HEK293 (cell line): ENCODE data around the gene RAB11FIP5.

ENCODE experiments used
- CTCF ChIA-PET: fragments of 350-600 bp; formaldehyde crosslinking; extraction: SDS; loops from one replicate; lab custom pipeline; 2021; ENCODE audit warnings: antibody characterized with exemption; lab: Yijun Ruan, JAX
- POLR2A ChIA-PET: fragments of 300-600 bp; formaldehyde crosslinking; extraction: SDS; loops from one replicate; lab custom pipeline; 2020; ENCODE audit warnings: antibody characterized with exemption, inconsistent platforms; lab: Yijun Ruan, JAX
- H3K27ac ChIP-seq: fragments of 200-500 bp; sonication (Bioruptor generic); 2 replicates; pipeline ENCODE4 v1.5.1; 2014; ENCODE audit warnings: low read depth, low read length, control low read depth, inconsistent platforms; ENCODE audit errors: extremely low read depth
- H3K36me3 ChIP-seq, 2 experiments: fragments of 200-500 bp in 1 of 2; sonication (Bioruptor generic) in 1 of 2; 1 replicate in 1 of 2; 2 replicates in 1 of 2; pipeline ENCODE4 v1.5.1; 2014 to 2017; ENCODE audit warnings: inconsistent platforms in 2 of 2, low read length in 2 of 2; ENCODE audit not compliant: control insufficient read depth in 2 of 2, insufficient read depth in 1 of 2
- H3K4me1 ChIP-seq: fragments of 200-500 bp; sonication (Bioruptor generic); 2 replicates; pipeline ENCODE4 v1.5.1; 2014; ENCODE audit warnings: mild to moderate bottlenecking, low read length, inconsistent platforms; ENCODE audit not compliant: control insufficient read depth, insufficient read depth
- H3K4me3 ChIP-seq: 2 replicates; pipeline ENCODE4 v1.5.1; 2011; ENCODE audit warnings: low read depth, mild to moderate bottlenecking, control low read depth, low read length, moderate library complexity
- H3K9me3 ChIP-seq: fragments of 200-500 bp; sonication (Bioruptor generic); 2 replicates; pipeline ENCODE4 v1.5.1; 2014; ENCODE audit warnings: low read depth, low read length, inconsistent platforms; ENCODE audit not compliant: control insufficient read depth, insufficient read depth
- BCL11B ChIP-seq: fragments of 450-650 bp; formaldehyde crosslinking; IDR thresholded peaks from 2 replicates; pipeline ENCODE4 v1.5.1; 2016; ENCODE audit warnings: low read depth, missing biosample characterization, missing genetic modification characterization
- ELK4 ChIP-seq: IDR thresholded peaks from 2 replicates; pipeline ENCODE4 v1.6.1; 2011; ENCODE audit warnings: mild to moderate bottlenecking, low read depth, low read length, borderline replicate concordance
- GLIS2 ChIP-seq: fragments of 450-650 bp; formaldehyde crosslinking; IDR thresholded peaks from 2 replicates; pipeline ENCODE4 v1.5.1; 2016; ENCODE audit warnings: missing biosample characterization, missing genetic modification characterization
- HIC1 ChIP-seq: fragments of 450-650 bp; formaldehyde crosslinking; IDR thresholded peaks from 2 replicates; pipeline ENCODE4 v1.5.1; 2016; ENCODE audit warnings: missing biosample characterization, missing genetic modification characterization
- KLF17 ChIP-seq: fragments of 450-650 bp; formaldehyde crosslinking; IDR thresholded peaks from 2 replicates; pipeline ENCODE4 v1.5.1; 2016; ENCODE audit warnings: missing biosample characterization, missing genetic modification characterization
- OVOL3 ChIP-seq: fragments of 450-650 bp; formaldehyde crosslinking; IDR thresholded peaks from 2 replicates; pipeline ENCODE4 v1.5.1; 2016; ENCODE audit warnings: missing biosample characterization, missing genetic modification characterization
- PRDM4 ChIP-seq: fragments of 450-650 bp; formaldehyde crosslinking; IDR thresholded peaks from 2 replicates; pipeline ENCODE4 v1.5.1; 2017; ENCODE audit warnings: missing biosample characterization, missing genetic modification characterization
- SETDB1 ChIP-seq: IDR thresholded peaks from one replicate; pipeline ENCODE4 v1.6.1; 2017; ENCODE audit warnings: mild to moderate bottlenecking, low read length, moderate library complexity, mixed read lengths; ENCODE audit not compliant: insufficient read length
- YY2 ChIP-seq: fragments of 450-650 bp; formaldehyde crosslinking; IDR thresholded peaks from 2 replicates; pipeline ENCODE4 v1.5.1; 2016; ENCODE audit warnings: missing biosample characterization, missing genetic modification characterization
- ZBTB11 ChIP-seq: fragments of 450-650 bp; formaldehyde crosslinking; conservative IDR thresholded peaks from 2 replicates; pipeline ENCODE4 v1.5.1; 2016; ENCODE audit warnings: low read depth, missing biosample characterization, missing genetic modification characterization
- ZFP41 ChIP-seq: fragments of 450-650 bp; formaldehyde crosslinking; IDR thresholded peaks from 2 replicates; pipeline ENCODE4 v1.5.1; 2016; ENCODE audit warnings: missing biosample characterization, missing genetic modification characterization, borderline replicate concordance
- ZNF133 ChIP-seq: fragments of 450-650 bp; formaldehyde crosslinking; IDR thresholded peaks from 2 replicates; pipeline ENCODE4 v1.5.1; 2016; ENCODE audit warnings: missing biosample characterization, missing genetic modification characterization
- ZNF146 ChIP-seq: fragments of 450-650 bp; formaldehyde crosslinking; IDR thresholded peaks from 2 replicates; pipeline ENCODE4 v1.5.1; 2016; ENCODE audit warnings: missing biosample characterization, missing genetic modification characterization
- ZNF335 ChIP-seq: fragments of 450-650 bp; formaldehyde crosslinking; conservative IDR thresholded peaks from 2 replicates; pipeline ENCODE4 v1.5.1; 2016; ENCODE audit warnings: missing biosample characterization, missing genetic modification characterization
- ZNF341 ChIP-seq: fragments of 450-650 bp; formaldehyde crosslinking; IDR thresholded peaks from 2 replicates; pipeline ENCODE4; 2016; ENCODE audit warnings: low read depth, missing biosample characterization, missing genetic modification characterization
- ZNF354C ChIP-seq: fragments of 450-650 bp; formaldehyde crosslinking; IDR thresholded peaks from 2 replicates; pipeline ENCODE4 v1.5.1; 2016; ENCODE audit warnings: missing biosample characterization, missing genetic modification characterization, low read depth, borderline replicate concordance
- ZNF37A ChIP-seq: fragments of 450-650 bp; IDR thresholded peaks from 2 replicates; pipeline ENCODE4 v1.5.1; 2018; ENCODE audit warnings: missing biosample characterization, missing genetic modification characterization
- ZNF416 ChIP-seq: fragments of 450-650 bp; formaldehyde crosslinking; IDR thresholded peaks from 2 replicates; pipeline ENCODE4 v1.5.1; 2016; ENCODE audit warnings: missing biosample characterization, missing genetic modification characterization
- ZNF514 ChIP-seq: fragments of 450-650 bp; formaldehyde crosslinking; IDR thresholded peaks from 2 replicates; pipeline ENCODE4 v1.5.1; 2016; ENCODE audit warnings: missing biosample characterization, missing genetic modification characterization
- ZNF664 ChIP-seq: fragments of 450-650 bp; formaldehyde crosslinking; IDR thresholded peaks from 2 replicates; pipeline ENCODE4 v1.5.1; 2016; ENCODE audit warnings: missing biosample characterization, missing genetic modification characterization
- ZNF677 ChIP-seq: fragments of 450-650 bp; IDR thresholded peaks from 2 replicates; pipeline ENCODE4 v1.5.0; 2018; ENCODE audit warnings: missing biosample characterization, mild to moderate bottlenecking, missing genetic modification characterization, moderate library complexity

RAB11FIP5 gene

GRCh38 chr2:73033142-73033765 lies 79.5 kb downstream of the RAB11FIP5 start (continued):
- no peak for TF ChIP-seq ZBTB11
- no peak for TF ChIP-seq ZNF146 (tag by site-specific recombination)
- TF ChIP-seq ZNF664 (tag by site-specific recombination), result peak; percentile 66
- no peak for TF ChIP-seq ZNF335 (tag by site-specific recombination)
- TF ChIP-seq ZNF514 (tag by site-specific recombination), result no peak

- no peak overlapping the region for H3K4me3 ChIP-seq
- ChIA-PET CTCF (no interaction called here), POLR2A (no interaction called here)
- peaks cover 6% of the 10 kb centered on the region; the same call in 1 of the 2 replicates for H3K4me1 ChIP-seq
- H3K27ac ChIP-seq, result no peak overlapping the region
- TF ChIP-seq OVOL3, result no peak
- no peak for TF ChIP-seq ELK4
- TF ChIP-seq ZNF416 (tag by site-specific recombination), result no peak
- no peak for TF ChIP-seq SETDB1
- TF ChIP-seq ZFP41 (tag by site-specific recombination), result no peak
- no peaks in the 10 kb centered on the region for H3K9me3 ChIP-seq
- H3K36me3 ChIP-seq, result peaks cover 0 to 6% of the 10 kb centered on the region in 2 experiments; a peak in 2 of 3 replicates
Measured at GRCh38 chr2:73032702-73033097, 80.0 kb downstream of the RAB11FIP5 start.

- ChIA-PET CTCF (interaction anchor here (0.8 to 1.3 kb wide), 4 partner anchors 11 to 145 kb away, joined by 3 to 4 read pairs (median 4); no protein-coding TSS in a partner anchor), POLR2A (no interaction called here)
- Histone ChIP-seq H3K4me1 (peaks cover 6% of the 10 kb centered on the region; the same call in 1 of the 2 replicates), H3K27ac (no peak overlapping the region), H3K9me3 (no peaks in the 10 kb centered on the region), H3K4me3 (no peak overlapping the region), H3K36me3 (peaks cover 4 to 8% of the 10 kb centered on the region in 2 experiments; a peak in 2 of 3 replicates)
- TF ChIP-seq YY2 (tag by site-specific recombination) (no peak), GLIS2 (tag by site-specific recombination) (no peak), PRDM4 (tag by site-specific recombination) (no peak), ZNF677 (no peak), BCL11B (tag by site-specific recombination) (no peak), ZNF341 (tag by site-specific recombination) (no peak), ZNF133 (no peak), ZNF37A (tag by site-specific recombination) (no peak), KLF17 (tag by site-specific recombination) (no peak), HIC1 (tag by site-specific recombination) (no peak), ZNF354C (tag by site-specific recombination) (no peak)
Measured at GRCh38 chr2:73031725-73032701, 80.7 kb downstream of the RAB11FIP5 start.
